Central memory CD8-positive, alpha-beta T cell (primary cell): ENCODE measurements around the gene CAMTA1.
"Not testable (repeated sequence)": the region's sequence is repeated elsewhere in the genome, so short reads cannot be mapped to it uniquely, and the experiment has no call there.

ENCODE experiments used
- ATAC-seq: fragments of 150-1000 bp; cut with Tn5 transposase; replicated peaks from 2 replicates; pipeline ENCODE4 v1.10.0; 2022; ENCODE audit warnings: mild to moderate bottlenecking, moderate FRiP score, moderate number of reproducible peaks; ENCODE audit not compliant: poor library complexity, severe bottlenecking; ENCODE audit errors: extremely low read depth
- DNase-seq, 2 donors: peaks; one replicate each; pipeline ENCODE4 v3.0.0; 2021; ENCODE audit warnings: low spot score in 2 of 2
- H3K27ac Mint-ChIP-seq: one replicate; pipeline ENCODE4 v1.8.0; 2022; ENCODE audit warnings: low read depth, mild to moderate bottlenecking, moderate library complexity, mixed read lengths
- H3K27me3 Mint-ChIP-seq: one replicate; pipeline ENCODE4 v1.8.0; 2022; ENCODE audit warnings: mixed read lengths
- H3K36me3 Mint-ChIP-seq: one replicate; pipeline ENCODE4 v1.8.0; 2022; ENCODE audit warnings: mild to moderate bottlenecking, moderate library complexity, mixed read lengths; ENCODE audit not compliant: insufficient read depth
- H3K4me1 Mint-ChIP-seq: one replicate; pipeline ENCODE4 v1.8.0; 2022; ENCODE audit warnings: mixed read lengths
- H3K4me3 Mint-ChIP-seq: one replicate; pipeline ENCODE4 v1.8.0; 2022; ENCODE audit warnings: mild to moderate bottlenecking, moderate library complexity, mixed read lengths
- H3K9me3 Mint-ChIP-seq: one replicate; pipeline ENCODE4 v1.8.0; 2022; ENCODE audit warnings: mixed read lengths

CAMTA1 gene

GRCh38 chr1:7374563-7375160 lies 589.4 kb downstream of the CAMTA1 start:
- no peaks in the 10 kb centered on the region for H3K9me3 Mint-ChIP-seq
- H3K36me3 Mint-ChIP-seq = peaks cover 3% of the 10 kb centered on the region
- peaks cover 39% of the 10 kb centered on the region for H3K27me3 Mint-ChIP-seq
- ATAC-seq (no peak), DNase-seq (no peak)
- H3K27ac Mint-ChIP-seq = no peak overlapping the region
- H3K4me1 Mint-ChIP-seq = no peaks in the 10 kb centered on the region
- no peak overlapping the region for H3K4me3 Mint-ChIP-seq

- H3K27me3 Mint-ChIP-seq = peaks cover 39% of the 10 kb centered on the region
- no peak overlapping the region for H3K4me3 Mint-ChIP-seq
- H3K9me3 Mint-ChIP-seq = no peaks in the 10 kb centered on the region
- H3K27ac Mint-ChIP-seq = no peak overlapping the region
- no peaks in the 10 kb centered on the region for H3K4me1 Mint-ChIP-seq
- no peaks in the 10 kb centered on the region for H3K36me3 Mint-ChIP-seq
- DNase-seq = no peak
- no peak for ATAC-seq
These were observed 590.1 kb downstream of the CAMTA1 start for GRCh38 chr1:7375329-7375728.

GRCh38 chr1:7375781-7376660 lies 590.8 kb downstream of the CAMTA1 start:
- Mint-ChIP-seq H3K9me3 (no peaks in the 10 kb centered on the region), H3K27ac (no peak overlapping the region), H3K4me1 (no peaks in the 10 kb centered on the region), H3K4me3 (no peak overlapping the region), H3K36me3 (no peaks in the 10 kb centered on the region), H3K27me3 (peaks cover 39% of the 10 kb centered on the region)
- ATAC-seq (no peak), DNase-seq (no peak)

- H3K27ac Mint-ChIP-seq = no peak overlapping the region
- no peak for ATAC-seq
- DNase-seq = no peak
- H3K27me3 Mint-ChIP-seq = peaks cover 39% of the 10 kb centered on the region
- H3K9me3 Mint-ChIP-seq = no peaks in the 10 kb centered on the region
- no peaks in the 10 kb centered on the region for H3K4me1 Mint-ChIP-seq
- H3K36me3 Mint-ChIP-seq = no peaks in the 10 kb centered on the region
- H3K4me3 Mint-ChIP-seq = no peak overlapping the region
These were observed 591.4 kb downstream of the CAMTA1 start for GRCh38 chr1:7376676-7377075.

- no peak overlapping the region for H3K27ac Mint-ChIP-seq
- H3K27me3 Mint-ChIP-seq = peaks cover 39% of the 10 kb centered on the region
- H3K9me3 Mint-ChIP-seq = peaks cover 9% of the 10 kb centered on the region
- no peak overlapping the region for H3K4me3 Mint-ChIP-seq
- H3K4me1 Mint-ChIP-seq = no peaks in the 10 kb centered on the region
- no peak for DNase-seq
- ATAC-seq = no peak
- no peaks in the 10 kb centered on the region for H3K36me3 Mint-ChIP-seq
These were observed 593.3 kb downstream of the CAMTA1 start for GRCh38 chr1:7378346-7379130.

- no peaks in the 10 kb centered on the region for H3K4me1 Mint-ChIP-seq
- H3K27me3 Mint-ChIP-seq = peaks cover 31% of the 10 kb centered on the region
- ATAC-seq = no peak
- no peaks in the 10 kb centered on the region for H3K36me3 Mint-ChIP-seq
- H3K27ac Mint-ChIP-seq = no peak overlapping the region
- no peak for DNase-seq
- H3K4me3 Mint-ChIP-seq = no peak overlapping the region
- H3K9me3 Mint-ChIP-seq = peaks cover 9% of the 10 kb centered on the region
These were observed 594.3 kb downstream of the CAMTA1 start for GRCh38 chr1:7379441-7379971.

- peaks cover 26% of the 10 kb centered on the region for H3K27me3 Mint-ChIP-seq
- not testable (repeated sequence) for H3K4me3 Mint-ChIP-seq, H3K9me3 Mint-ChIP-seq, H3K27ac Mint-ChIP-seq, H3K4me1 Mint-ChIP-seq, ATAC-seq, DNase-seq, H3K36me3 Mint-ChIP-seq
These were observed 594.8 kb downstream of the CAMTA1 start for GRCh38 chr1:7380068-7380467.

- ATAC-seq = no peak
- Mint-ChIP-seq H3K27ac (no peak overlapping the region), H3K27me3 (peaks cover 19% of the 10 kb centered on the region), H3K4me3 (no peak overlapping the region), H3K4me1 (no peaks in the 10 kb centered on the region), H3K9me3 (peaks cover 9% of the 10 kb centered on the region), H3K36me3 (no peaks in the 10 kb centered on the region)
- DNase-seq = no peak
These were observed 595.5 kb downstream of the CAMTA1 start for GRCh38 chr1:7380712-7381111.

GRCh38 chr1:7381729-7382128 lies 596.5 kb downstream of the CAMTA1 start:
- H3K4me3 Mint-ChIP-seq, H3K4me1 Mint-ChIP-seq, DNase-seq, H3K36me3 Mint-ChIP-seq, H3K27ac Mint-ChIP-seq, H3K9me3 Mint-ChIP-seq, ATAC-seq: not testable (repeated sequence)
- peaks cover 23% of the 10 kb centered on the region for H3K27me3 Mint-ChIP-seq

GRCh38 chr1:7382971-7383370 lies 597.7 kb downstream of the CAMTA1 start:
- H3K27me3 Mint-ChIP-seq = peaks cover 29% of the 10 kb centered on the region
- H3K27ac Mint-ChIP-seq = no peak overlapping the region
- no peak overlapping the region for H3K4me3 Mint-ChIP-seq
- no peak for ATAC-seq
- peaks cover 9% of the 10 kb centered on the region for H3K9me3 Mint-ChIP-seq
- H3K36me3 Mint-ChIP-seq = no peaks in the 10 kb centered on the region
- no peak for DNase-seq
- no peaks in the 10 kb centered on the region for H3K4me1 Mint-ChIP-seq

GRCh38 chr1:7383671-7384520 lies 598.6 kb downstream of the CAMTA1 start:
- Mint-ChIP-seq H3K27me3 (peaks cover 19% of the 10 kb centered on the region), H3K9me3 (peaks cover 9% of the 10 kb centered on the region), H3K36me3 (no peaks in the 10 kb centered on the region), H3K27ac (no peak overlapping the region), H3K4me1 (no peaks in the 10 kb centered on the region), H3K4me3 (no peak overlapping the region)
- DNase-seq (no peak), ATAC-seq (no peak)

- no peak for ATAC-seq
These were observed 599.4 kb downstream of the CAMTA1 start for GRCh38 chr1:7384679-7385078.

More at GRCh38 chr1:7384679-7385078, 599.4 kb downstream of the CAMTA1 start:
- no peak for DNase-seq
- no peak overlapping the region for H3K4me3 Mint-ChIP-seq
- no peak overlapping the region for H3K27ac Mint-ChIP-seq
- no peaks in the 10 kb centered on the region for H3K36me3 Mint-ChIP-seq
- H3K4me1 Mint-ChIP-seq = no peaks in the 10 kb centered on the region
- H3K27me3 Mint-ChIP-seq = peaks cover 14% of the 10 kb centered on the region
- H3K9me3 Mint-ChIP-seq = peaks cover 9% of the 10 kb centered on the region
